Measurements from ENCODE around the gene RANBP1. TPM values are rescaled to one million over a fixed set of nuclear protein-coding genes. Genes with fewer than 3 reads are reported as not detected.

Gene RANBP1
- total and polyA plus RNA-seq, 2 of the 8 experiments (the other 6 are each of a cell fraction or from before 2014, with no cell fraction given) = 343 to 484 TPM

- TF ChIP-seq SP2 (IDR thresholded peaks at IDR 0.05; ENCODE audit: low read length) = peak; percentile 37
- TF ChIP-seq TAF1 (IDR thresholded peaks at IDR 0.05; ENCODE audit: low read depth, low read length) = peak; percentile 93
- TF ChIP-seq EZH2 (IDR thresholded peaks at IDR 0.05; ENCODE audit: low read depth, low read length, severe bottlenecking) = no peak
- peak; percentile 57 for TF ChIP-seq CREB1 (IDR thresholded peaks at IDR 0.05)
- TF ChIP-seq TAF7 (optimal IDR thresholded peaks at IDR 0.05; ENCODE audit: borderline replicate concordance, low read depth, low read length) = peak; percentile 60
- peak; percentile 79; the same call in 1 of the 2 replicates for TF ChIP-seq TEAD4 (IDR thresholded peaks at IDR 0.05; ENCODE audit: low read depth, low read length)
- TF ChIP-seq SP1 (IDR thresholded peaks at IDR 0.05; ENCODE audit: low read depth, low read length) = no peak
- no peak for TF ChIP-seq ZNF274 (IDR thresholded peaks at IDR 0.05; ENCODE audit: borderline replicate concordance, extremely low read depth, low read length)
- peak; percentile 93 for TF ChIP-seq MAX (IDR thresholded peaks at IDR 0.05)
- no peak for TF ChIP-seq NANOG (IDR thresholded peaks at IDR 0.05; ENCODE audit: insufficient read depth, low read depth, low read length, poor library complexity, severe bottlenecking)
- peak; percentile 99 for TF ChIP-seq E2F6 (IDR thresholded peaks at IDR 0.05)
These were observed 36.0 kb upstream of the RANBP1 start, which contains the start of gene DGCR8 (continued) for GRCh38 chr22:20079745-20080444.

Measured in H1 (cell line).